Common myeloid progenitor, CD34-positive (primary cell): Measurements from ENCODE around the gene RNF212.
"Not testable (repeated sequence)": the region's sequence is repeated elsewhere in the genome, so short reads cannot be mapped to it uniquely, and the experiment has no call there.

Source experiments
- CTCF ChIA-PET: fragments of 350-600 bp; sonication (Branson Sonifier 250); formaldehyde crosslinking; loops from one replicate; lab custom pipeline; 2021; ENCODE audit warnings: antibody characterized with exemption; lab: Charles Lee
- POLR2A ChIA-PET: fragments of 350-600 bp; sonication (Branson Sonifier 250); formaldehyde crosslinking; loops from one replicate; lab custom pipeline; 2021; ENCODE audit warnings: antibody characterized with exemption; lab: Charles Lee
- DNase-seq, 3 donors: peaks; one replicate each; pipeline versions ENCODE4 v3.0.0 to v3.0.0-alpha.2; 2013
- H3K27ac ChIP-seq, 2 experiments: 1 replicate in 1 of 2; 2 replicates in 1 of 2; pipeline ENCODE4 v1.7.0; 2013; ENCODE audit warnings: inconsistent platforms in 2 of 2, low read length in 2 of 2, mild to moderate bottlenecking in 2 of 2, low read depth in 1 of 2, moderate library complexity in 1 of 2; ENCODE audit not compliant: severe bottlenecking in 2 of 2, insufficient read depth in 1 of 2, poor library complexity in 1 of 2
- H3K27me3 ChIP-seq, 5 experiments: replicated peaks in 2 of 5; 1 replicate in 3 of 5; 2 replicates in 2 of 5; pipeline versions ENCODE4 v1.6.1 to v1.7.0; 2013; ENCODE audit warnings: low read length in 4 of 5, mild to moderate bottlenecking in 2 of 5, moderate library complexity in 2 of 5, inconsistent platforms in 1 of 5; ENCODE audit not compliant: insufficient read depth in 5 of 5, control insufficient read depth in 4 of 5
- H3K36me3 ChIP-seq, 4 experiments: 1 replicate in 2 of 4; 2 replicates in 2 of 4; pipeline versions ENCODE4 v1.6.1 to v1.7.0; 2013; ENCODE audit warnings: low read length in 3 of 4, control low read depth in 1 of 4, mild to moderate bottlenecking in 1 of 4; ENCODE audit not compliant: control insufficient read depth in 4 of 4, insufficient read depth in 4 of 4
- H3K4me1 ChIP-seq, 4 experiments: 1 replicate in 3 of 4; 2 replicates in 1 of 4; pipeline versions ENCODE4 v1.6.1 to v1.7.1; 2013; ENCODE audit warnings: low read length in 3 of 4, mild to moderate bottlenecking in 3 of 4, control low read depth in 1 of 4, inconsistent platforms in 1 of 4, moderate library complexity in 1 of 4; ENCODE audit not compliant: control insufficient read depth in 4 of 4, insufficient read depth in 4 of 4; ENCODE audit errors: control extremely low read depth in 1 of 4
- H3K4me3 ChIP-seq, 7 experiments: 1 replicate in 4 of 7; 2 replicates in 3 of 7; pipeline versions ENCODE4 v1.5.1 to v1.7.0; 2013; ENCODE audit warnings: mild to moderate bottlenecking in 7 of 7, low read length in 6 of 7, moderate library complexity in 6 of 7, inconsistent platforms in 2 of 7, low read depth in 2 of 7, control low read depth in 1 of 7; ENCODE audit not compliant: insufficient read depth in 4 of 7, control insufficient read depth in 1 of 7; ENCODE audit errors: extremely low read depth in 1 of 7
- H3K9me3 ChIP-seq, 5 experiments: 1 replicate in 4 of 5; 2 replicates in 1 of 5; pipeline versions ENCODE4 v1.6.1 to v1.7.1; 2013; ENCODE audit warnings: low read length in 4 of 5, mild to moderate bottlenecking in 2 of 5, inconsistent platforms in 1 of 5, low read depth in 1 of 5, moderate library complexity in 1 of 5; ENCODE audit not compliant: control insufficient read depth in 4 of 5, insufficient read depth in 2 of 5; ENCODE audit errors: control extremely low read depth in 1 of 5
- WGBS: methylation state at CpG from one replicate; pipeline ENCODE4 v1.1.5; 2013; ENCODE audit not compliant: insufficient coverage; 5-methylcytosine and 5-hydroxymethylcytosine counted together

RNF212 gene

GRCh38 chr4:1050486-1051213 lies 62.7 kb downstream of the RNF212 start:
- H3K36me3 ChIP-seq, result no peaks in the 10 kb centered on the region
- H3K27me3 ChIP-seq, result peaks cover 0 to 53% (median 3%) of the 10 kb centered on the region in 5 experiments
- 91% methylated on average over 40 of the region's 40 CpGs for WGBS
- CTCF ChIA-PET, result interaction anchor here (0.6 to 0.9 kb wide), 3 partner anchors 14 to 23 kb away, joined by 3 read pairs; no protein-coding TSS in a partner anchor
- DNase-seq, result peak in 1 of 3 donors; percentile 18
- no peak overlapping the region for H3K27ac ChIP-seq
- no peaks in the 10 kb centered on the region for H3K9me3 ChIP-seq
- H3K4me1 ChIP-seq, result peaks cover 0 to 7% (median 6%) of the 10 kb centered on the region in 4 experiments
- POLR2A ChIA-PET, result interaction anchor here (0.6 kb wide), 1 partner anchor 639 kb away, joined by 3 read pairs; no protein-coding TSS in a partner anchor
- H3K4me3 ChIP-seq, result no peak overlapping the region

- H3K4me3 ChIP-seq, result no peak overlapping the region
- CTCF ChIA-PET, result interaction anchor here (1.2 kb wide), 1 partner anchor 11 kb away, joined by 4 read pairs; no protein-coding TSS in a partner anchor
Observed at GRCh38 chr4:1049591-1049905, 63.8 kb downstream of the RNF212 start.

GRCh38 chr4:1048773-1049590 lies 64.4 kb downstream of the RNF212 start:
- Histone ChIP-seq H3K9me3 (no peaks in the 10 kb centered on the region), H3K4me1 (peaks cover 0 to 6% (median 4%) of the 10 kb centered on the region in 4 experiments), H3K27ac (no peak overlapping the region), H3K36me3 (no peaks in the 10 kb centered on the region), H3K4me3 (no peak overlapping the region), H3K27me3 (peaks cover 0 to 69% (median 16%) of the 10 kb centered on the region in 5 experiments)
- POLR2A ChIA-PET, result interaction anchor here (0.6 kb wide), 1 partner anchor 302 kb away, joined by 5 read pairs; no protein-coding TSS in a partner anchor
- CTCF ChIA-PET, result interaction anchor here (1.2 kb wide), 1 partner anchor 10 kb away, joined by 4 read pairs; no protein-coding TSS in a partner anchor
- WGBS, result 66% methylated on average over 16 of the region's 16 CpGs
- DNase-seq, result peak in 2 of 3 donors; percentile 71 to 73

More at GRCh38 chr4:1049591-1049905, 63.8 kb downstream of the RNF212 start:
- Histone ChIP-seq H3K27me3 (peaks cover 0 to 64% (median 12%) of the 10 kb centered on the region in 5 experiments), H3K4me1 (peaks cover 0 to 2% (median under 1%) of the 10 kb centered on the region in 4 experiments), H3K36me3 (no peaks in the 10 kb centered on the region), H3K27ac (no peak overlapping the region), H3K9me3 (no peaks in the 10 kb centered on the region)
- WGBS, result 84% methylated on average over 18 of the region's 21 CpGs
- POLR2A ChIA-PET, result no interaction called here
- no peak for DNase-seq

DNA sequence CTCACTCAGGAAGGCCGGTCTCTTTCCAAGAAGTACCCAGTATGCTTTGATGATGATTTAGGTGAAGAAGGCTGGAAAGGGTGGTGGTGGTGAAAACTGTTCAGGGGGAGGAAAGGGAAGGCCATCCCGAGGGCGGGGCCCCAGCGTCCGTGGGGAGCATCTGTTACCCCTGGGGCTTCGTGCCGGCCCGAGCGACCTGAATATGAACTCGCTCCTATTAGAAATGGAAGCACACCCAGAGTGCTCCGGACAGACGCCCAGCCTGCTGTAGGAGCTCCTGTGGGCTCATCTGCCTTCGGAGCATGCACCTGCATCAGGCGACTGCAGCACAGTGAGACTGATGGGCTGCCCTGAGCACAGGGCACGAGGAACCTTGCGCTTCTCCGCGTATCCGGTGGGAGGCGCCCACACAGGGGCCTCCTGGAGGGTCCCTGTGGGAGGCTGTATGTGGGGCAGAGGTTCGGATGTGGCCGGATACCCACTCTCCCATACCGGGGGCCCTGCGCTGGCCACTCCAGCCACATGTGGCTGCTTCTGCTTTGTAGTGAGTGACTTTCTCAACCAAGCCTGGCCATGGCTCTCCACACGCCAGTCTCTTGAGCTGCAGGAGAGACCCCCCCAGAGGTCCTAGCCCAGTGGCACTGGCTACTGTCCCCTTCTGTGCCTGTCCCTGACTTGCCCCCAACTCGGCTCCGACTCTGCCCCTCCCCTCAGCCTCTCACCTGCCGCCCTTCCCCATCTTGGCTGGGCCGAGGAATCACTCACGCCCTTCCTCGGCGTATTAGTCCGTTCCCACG lies 65.2 kb downstream of the RNF212 start:
- WGBS, result 93% methylated on average over 25 of the region's 34 CpGs
- DNase-seq, result no peak
- Histone ChIP-seq H3K36me3 (no peaks in the 10 kb centered on the region), H3K9me3 (no peaks in the 10 kb centered on the region), H3K4me3 (no peak overlapping the region), H3K27ac (no peak overlapping the region), H3K4me1 (peaks cover 0 to 14% (median 12%) of the 10 kb centered on the region in 4 experiments), H3K27me3 (peaks cover 0 to 77% (median 20%) of the 10 kb centered on the region in 5 experiments)
- ChIA-PET CTCF (interaction anchor here (1.2 kb wide), 1 partner anchor 9 kb away, joined by 4 read pairs; no protein-coding TSS in a partner anchor), POLR2A (no interaction called here)

DNA sequence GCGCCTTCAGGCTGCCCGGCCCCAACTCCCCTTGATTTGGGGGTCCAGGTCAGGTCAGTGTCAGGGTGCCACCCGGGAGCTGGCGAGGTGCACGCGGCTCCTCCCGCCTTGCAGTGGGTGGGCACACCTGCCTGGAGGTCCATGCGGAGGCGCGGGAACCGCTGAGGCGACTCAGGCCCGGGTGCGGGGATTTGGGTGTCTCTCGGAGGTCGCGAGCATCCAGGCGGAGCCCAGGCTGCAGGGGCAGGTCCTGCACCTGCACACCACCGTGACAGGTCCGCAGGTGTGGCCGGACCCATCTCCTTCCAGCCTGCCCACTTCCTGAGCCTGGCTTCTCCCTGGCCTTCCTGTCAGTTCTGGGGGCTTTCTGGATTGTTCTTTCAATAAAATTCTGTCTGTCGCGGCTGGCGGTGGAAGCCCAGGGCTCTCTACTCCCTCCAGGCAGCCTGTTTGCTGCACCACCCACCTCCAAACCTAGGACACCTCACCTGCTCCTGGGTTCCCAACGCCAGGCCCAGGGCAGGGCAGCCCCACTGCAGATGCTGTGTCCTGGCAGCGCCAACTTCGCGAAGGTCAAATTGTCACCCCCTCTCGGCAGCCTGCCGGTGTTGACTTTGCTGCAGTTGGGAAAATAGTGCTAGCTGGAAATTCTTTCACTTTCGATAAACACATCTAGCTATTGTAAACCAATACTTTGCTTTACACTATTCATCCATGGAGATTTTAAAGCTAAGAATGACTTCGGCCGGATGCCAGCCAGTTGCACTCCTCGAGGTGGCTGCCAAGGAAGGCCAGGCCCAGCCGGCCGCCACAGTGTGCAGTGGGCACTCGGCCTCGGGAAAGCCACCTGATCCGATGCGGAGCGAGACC lies 66.0 kb downstream of the RNF212 start:
- Histone ChIP-seq H3K36me3 (no peaks in the 10 kb centered on the region), H3K27ac (no peak overlapping the region), H3K4me1 (peaks cover 0 to 15% (median 13%) of the 10 kb centered on the region in 4 experiments), H3K27me3 (peaks cover 0 to 72% (median 20%) of the 10 kb centered on the region in 5 experiments), H3K9me3 (no peaks in the 10 kb centered on the region), H3K4me3 (no peak overlapping the region)
- ChIA-PET POLR2A (no interaction called here), CTCF (no interaction called here)
- 75% methylated on average over 40 of the region's 41 CpGs for WGBS
- DNase-seq, result no peak

DNA sequence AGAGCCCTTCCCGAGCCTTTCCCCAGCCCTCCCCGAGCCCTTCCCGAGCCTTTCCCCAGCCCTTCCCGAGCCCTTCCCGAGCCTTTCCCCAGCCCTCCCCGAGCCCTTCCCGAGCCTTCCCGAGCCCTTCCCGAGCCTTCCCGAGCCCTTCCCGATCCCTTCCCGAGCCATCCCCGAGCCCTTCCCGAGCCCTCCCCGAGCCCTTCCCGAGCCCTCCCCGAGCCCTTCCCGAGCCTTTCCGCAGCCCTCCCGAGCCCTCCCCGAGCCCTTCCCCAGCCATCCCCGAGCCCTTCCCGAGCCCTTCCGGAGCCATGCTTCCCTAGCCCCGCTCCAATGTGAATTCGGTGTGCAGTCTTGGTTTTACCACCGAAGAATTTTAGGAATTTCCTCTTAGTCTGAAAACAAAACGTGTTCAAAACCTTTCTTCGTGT lies 66.8 kb downstream of the RNF212 start:
- POLR2A ChIA-PET, CTCF ChIA-PET, H3K9me3 ChIP-seq, H3K27ac ChIP-seq, H3K4me3 ChIP-seq, H3K36me3 ChIP-seq: not testable (repeated sequence)
- Histone ChIP-seq H3K27me3 (peaks cover 0 to 75% (median 20%) of the 10 kb centered on the region in 5 experiments), H3K4me1 (peaks cover 0 to 15% (median 13%) of the 10 kb centered on the region in 4 experiments)
- WGBS, result 7% methylated on average over 27 of the region's 29 CpGs
- peak in 2 of 3 donors; percentile 50 to 56 for DNase-seq
